Fibroblast of peridontal ligament (primary cell): ENCODE measurements around the gene TSPAN18.
A peak's percentile ranks its signal among the peaks of the same experiment; 100 is the strongest.

Source experiments
- DNase-seq: peaks from one replicate; pipeline ENCODE4 v3.0.0-alpha.2; 2010; ENCODE audit errors: extremely low read depth

TSPAN18 gene

DNA sequence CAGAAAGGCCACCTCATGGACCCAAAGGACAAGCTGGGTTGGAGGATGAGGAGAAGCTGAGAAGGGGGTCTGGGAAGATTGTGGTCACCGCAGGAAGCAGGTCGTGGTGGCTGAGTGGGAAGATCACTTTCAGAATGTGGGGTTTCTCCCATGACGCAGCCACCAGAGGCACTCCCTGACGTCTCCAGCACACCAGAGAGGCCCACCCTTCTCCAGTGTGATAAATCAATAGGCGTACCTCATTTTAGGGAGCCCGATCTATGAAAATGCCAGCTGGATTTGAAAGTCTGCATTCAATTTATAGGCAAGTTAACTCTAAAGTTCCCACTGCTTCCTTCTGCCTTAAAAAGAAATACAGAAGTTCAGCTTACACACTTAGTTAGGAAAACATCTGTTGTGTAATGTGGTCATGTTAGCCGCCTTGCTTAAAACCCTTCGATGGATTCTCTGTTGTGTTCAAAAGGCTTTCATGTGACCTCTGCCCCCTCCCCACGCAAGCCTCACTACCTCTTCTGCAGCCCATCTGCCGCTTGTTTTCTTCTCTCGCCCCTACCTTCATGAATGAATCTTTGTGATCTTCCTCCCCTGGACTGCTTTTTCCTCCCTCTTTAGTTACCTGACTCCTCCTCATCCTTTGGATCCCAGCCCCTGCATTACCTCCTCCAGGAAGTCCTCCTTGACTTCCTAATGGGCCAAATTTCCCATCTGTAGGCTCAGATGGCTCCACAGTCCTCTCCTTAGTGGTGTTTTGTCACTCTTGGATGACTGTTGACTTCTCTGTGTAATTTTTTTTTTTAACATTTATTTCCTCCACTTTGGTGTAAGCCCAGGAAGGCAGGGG, 10.7 kb downstream of the TSPAN18 start:
- no peak for DNase-seq

DNA sequence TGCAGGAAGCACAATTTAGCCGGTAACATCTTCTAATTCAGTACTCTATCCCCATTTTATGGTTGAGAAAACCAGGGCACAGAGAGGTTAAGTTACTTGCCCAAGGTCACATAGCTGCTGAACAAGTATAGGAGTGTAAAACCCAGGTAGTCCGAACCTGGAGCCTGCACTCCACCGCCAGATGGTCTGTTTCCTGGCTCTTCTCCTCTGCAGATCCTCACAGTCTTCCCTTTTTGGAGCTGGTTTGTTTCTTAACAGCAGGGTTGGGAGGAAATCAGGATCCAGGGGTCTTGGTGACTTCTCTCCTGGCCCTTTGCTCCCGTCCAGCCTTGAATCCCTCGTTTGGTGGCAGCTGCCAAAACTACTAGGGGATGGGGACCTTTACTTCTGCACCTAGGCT, 12.0 kb downstream of the TSPAN18 start:
- no peak for DNase-seq

GRCh38 chr11:44740967-44741366, 14.2 kb downstream of the TSPAN18 start:
- no peak for DNase-seq

DNA sequence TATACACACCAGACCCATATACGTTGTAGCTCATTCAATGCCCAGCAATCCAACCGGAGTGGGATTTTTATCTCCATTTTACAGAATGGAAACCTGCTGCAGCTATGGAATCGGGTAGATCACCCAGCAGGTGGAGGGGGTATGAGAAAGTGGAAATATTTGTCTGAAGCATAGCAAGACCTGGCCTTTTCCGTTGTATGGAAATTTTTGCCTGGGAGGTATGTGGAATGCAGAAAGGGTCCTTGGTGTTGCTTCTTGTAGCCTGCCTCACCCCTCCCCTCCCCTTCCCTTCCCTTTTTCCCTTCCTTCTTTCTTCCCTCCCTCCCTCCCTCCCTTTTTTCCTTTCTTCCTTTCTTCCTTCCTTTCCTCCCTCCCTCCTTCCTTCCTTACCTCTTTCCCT, 15.2 kb downstream of the TSPAN18 start:
- DNase-seq, result no peak

DNA sequence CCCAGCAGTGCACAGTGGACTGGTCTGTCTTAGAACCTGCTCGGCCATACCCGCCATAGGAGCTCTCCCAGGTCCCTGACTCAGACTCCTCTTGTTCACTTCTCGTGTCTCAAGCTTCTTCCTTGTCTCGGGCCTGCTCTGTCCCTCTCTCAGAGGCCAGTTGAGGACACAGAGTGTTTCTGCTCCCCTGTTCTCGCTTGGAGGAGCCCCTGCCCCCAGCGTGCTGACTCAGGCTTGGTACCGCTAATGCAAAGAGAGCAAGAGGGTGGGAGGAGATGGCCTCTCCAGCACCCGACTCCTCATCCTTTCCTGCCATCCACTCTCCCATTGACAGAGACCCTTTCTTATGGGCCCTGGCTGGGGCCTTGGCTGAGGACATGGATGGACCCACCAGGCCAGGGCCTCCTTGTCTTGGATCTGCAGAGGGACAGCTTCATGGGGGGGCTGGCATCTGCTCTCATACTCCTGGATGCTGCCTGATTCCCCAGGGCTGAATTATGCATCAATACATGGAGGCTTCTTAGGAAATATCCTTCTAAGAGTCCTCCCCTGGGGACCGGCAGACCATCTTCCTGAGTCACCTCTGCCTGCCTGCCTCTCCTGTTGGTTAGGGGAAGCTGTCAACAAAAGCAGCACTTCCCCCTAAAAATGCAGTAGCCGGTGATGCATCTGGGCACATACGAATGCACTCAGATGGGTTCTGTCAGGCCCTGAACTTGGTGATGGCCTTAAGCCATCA, 15.9 kb downstream of the TSPAN18 start:
- DNase-seq, result no peak

DNA sequence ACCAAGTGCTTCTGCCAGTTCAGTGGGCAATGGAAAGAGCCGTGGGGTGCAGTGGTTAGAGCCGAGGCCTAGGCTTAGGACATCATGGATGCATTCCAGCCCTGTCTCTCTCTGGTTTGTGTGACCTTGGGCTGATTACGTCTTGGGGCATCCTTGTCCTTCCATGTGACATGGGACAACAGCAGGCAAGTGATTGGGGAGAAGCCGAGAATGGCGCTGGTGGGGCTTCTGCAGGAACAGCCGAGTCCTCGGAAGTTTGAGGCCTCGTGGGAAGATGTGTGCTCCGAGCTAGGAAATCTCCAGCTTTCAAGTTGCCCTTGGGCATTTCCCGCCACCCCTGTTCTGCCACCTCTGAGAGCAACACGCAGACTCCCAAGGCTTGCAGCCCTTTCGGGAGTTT, 16.6 kb downstream of the TSPAN18 start:
- DNase-seq, result no peak

DNA sequence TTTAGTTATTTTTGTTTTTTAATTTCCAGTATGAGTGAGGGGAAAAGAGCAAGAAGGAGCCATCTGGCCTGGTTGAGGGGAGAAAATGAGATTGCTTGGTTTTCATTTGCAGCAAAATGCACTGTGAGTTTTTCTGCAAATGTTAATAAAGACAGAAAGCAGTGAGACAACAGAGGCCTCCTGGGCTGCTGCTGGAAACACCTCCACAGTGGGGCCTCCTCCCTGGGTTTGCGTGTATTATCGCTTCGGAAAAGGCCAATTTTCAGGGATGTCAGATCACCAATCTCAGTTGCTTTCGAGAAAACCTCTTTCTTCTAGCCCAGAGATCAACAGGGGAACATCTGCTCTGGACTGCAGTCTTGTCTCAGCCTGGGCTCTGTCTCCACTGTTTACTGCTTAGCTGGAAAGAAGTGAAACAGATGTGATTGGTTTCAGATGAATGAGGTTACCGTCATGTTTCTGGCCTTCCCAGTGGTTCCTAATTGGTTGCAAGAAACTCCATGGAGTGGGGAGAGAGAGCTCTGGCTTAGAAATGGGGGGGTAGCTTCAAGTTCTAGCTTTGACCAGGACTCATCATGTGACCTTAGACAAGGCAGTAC, 17.3 kb downstream of the TSPAN18 start:
- peak; percentile 82 for DNase-seq

DNA sequence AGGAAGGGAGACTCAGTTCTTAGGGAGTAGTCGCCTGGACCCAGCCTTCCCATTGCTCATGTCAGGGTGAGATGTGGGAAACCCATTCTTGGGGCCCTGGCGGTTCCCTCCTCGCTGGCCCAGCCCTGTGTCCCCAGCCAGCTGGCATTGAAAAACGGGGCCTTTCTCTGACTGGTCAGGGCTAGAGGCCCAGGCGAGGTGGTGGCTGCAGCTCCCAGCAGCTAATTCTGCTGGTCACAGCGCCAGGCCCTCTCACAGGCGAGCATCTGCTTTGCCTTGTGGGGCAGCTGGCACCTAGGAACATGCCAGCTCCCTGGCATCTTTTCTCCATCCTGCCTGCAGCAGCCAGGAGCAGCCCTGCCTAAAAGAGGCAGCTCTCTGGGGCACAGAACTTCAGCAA, 20.1 kb downstream of the TSPAN18 start:
- DNase-seq, result no peak

GRCh38 chr11:44747316-44747715, 20.6 kb downstream of the TSPAN18 start:
- DNase-seq, result peak; percentile 93

GRCh38 chr11:44747836-44748235, 21.1 kb downstream of the TSPAN18 start:
- DNase-seq, result no peak

DNA sequence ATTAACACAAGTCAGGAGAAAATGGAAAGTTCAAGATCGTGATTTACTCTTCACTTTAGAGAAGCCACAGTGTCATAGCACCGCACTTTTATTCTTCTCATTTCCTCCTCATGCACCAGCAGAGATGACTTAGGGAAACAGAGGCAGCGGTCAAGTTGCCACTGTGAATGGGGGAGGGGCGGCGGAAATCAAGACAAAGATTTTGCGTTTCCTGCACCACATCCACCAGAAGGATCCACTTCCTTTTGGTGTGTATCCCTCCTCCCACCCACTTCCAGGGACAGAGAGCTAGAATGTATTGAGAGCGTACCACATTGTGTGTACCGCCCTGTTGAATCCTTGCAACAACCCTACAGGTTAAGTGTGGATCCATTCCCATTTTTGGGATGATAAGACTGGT, 21.8 kb downstream of the TSPAN18 start:
- no peak for DNase-seq

GRCh38 chr11:44749189-44749588, 22.4 kb downstream of the TSPAN18 start:
- DNase-seq, result peak; percentile 53

GRCh38 chr11:44750551-44751465, 24.0 kb downstream of the TSPAN18 start:
- DNase-seq, result no peak

- DNase-seq, result no peak
These were observed 25.5 kb downstream of the TSPAN18 start for GRCh38 chr11:44752300-44752699.

DNA sequence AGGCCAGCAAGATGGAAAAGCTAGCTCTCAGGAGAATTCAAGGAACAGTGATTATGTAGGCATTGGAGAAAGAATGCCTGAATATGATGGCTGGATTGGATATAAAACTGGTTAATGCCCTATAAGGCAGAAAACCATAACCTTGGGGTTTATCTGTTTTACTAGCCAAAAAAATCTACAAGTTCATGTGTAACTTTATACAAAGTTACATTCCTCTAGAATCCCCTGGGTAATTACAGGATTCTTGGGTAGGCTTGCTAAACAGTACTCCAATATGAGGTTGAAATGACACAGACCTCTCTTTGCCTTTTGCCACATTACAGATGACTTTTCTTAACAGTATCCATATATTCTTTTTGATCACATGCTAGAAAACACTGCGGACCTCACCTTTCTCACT, 26.0 kb downstream of the TSPAN18 start:
- DNase-seq, result peak; percentile 87

DNA sequence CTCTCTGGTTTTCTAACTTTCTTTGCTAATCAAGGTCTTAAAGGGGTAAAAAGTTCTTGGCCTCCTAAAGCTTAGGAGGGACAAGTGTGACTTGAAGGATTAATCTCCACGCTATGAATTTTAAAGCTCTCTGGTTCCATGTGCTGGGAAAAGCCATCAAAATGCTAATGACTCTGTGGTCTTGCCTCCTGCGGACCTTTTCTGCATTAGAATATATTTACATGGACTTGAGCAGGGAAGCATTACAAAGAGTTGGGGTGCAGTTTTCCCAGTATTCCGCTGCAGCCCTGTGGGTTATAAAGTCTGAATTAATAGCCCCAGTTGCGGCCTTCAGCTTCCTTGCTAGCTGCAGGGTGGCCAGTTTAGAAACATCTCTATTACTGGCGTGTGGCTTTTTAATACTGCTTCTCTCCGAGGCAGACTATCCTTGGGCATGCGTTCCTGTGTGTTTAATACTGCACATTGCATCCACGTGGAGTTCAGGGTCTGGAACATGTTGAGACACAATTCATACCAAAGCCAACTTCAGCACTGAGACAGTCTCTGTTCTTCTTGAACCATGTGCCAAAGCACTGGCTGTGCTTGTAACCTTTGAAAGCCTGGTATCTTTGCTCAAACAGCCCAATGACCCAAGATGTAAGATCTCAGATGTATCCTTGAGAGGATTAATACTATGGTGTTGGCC, 27.3 kb downstream of the TSPAN18 start:
- no peak for DNase-seq

DNA sequence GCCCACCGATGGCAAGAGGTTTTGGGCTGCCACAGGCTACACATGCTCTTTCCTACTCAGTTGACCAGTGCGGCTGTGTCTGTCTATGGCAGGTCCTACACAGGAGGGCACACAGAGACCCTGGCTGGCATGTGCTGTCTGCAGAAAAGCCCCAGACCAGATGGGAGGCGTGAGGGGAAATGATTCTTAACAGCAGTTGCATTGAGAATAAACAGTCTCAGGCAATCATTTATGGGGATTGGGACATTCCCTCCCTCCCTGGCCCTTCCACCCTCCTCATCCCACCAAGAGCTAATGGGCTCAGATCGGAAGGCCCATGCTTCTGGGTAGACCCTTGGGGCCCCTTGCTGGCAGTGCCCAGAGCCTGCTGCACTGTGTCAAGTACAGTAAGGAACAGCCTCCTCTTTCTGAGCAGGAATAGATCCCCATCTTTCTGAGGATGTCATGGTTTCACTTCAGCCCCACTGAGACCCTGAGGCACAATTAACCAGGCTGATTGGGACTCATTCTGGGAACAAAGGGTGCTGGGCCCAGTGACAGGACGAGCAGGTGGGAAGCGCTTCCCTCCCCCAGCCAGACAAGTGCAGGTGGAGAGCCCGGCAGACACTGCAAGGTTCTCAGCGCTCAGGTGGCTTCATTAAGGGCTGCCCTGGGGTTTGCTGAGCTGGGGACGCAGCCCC, 28.3 kb downstream of the TSPAN18 start:
- no peak for DNase-seq

GRCh38 chr11:44755556-44756523, 29.1 kb downstream of the TSPAN18 start:
- DNase-seq, result peak; percentile 33

DNA sequence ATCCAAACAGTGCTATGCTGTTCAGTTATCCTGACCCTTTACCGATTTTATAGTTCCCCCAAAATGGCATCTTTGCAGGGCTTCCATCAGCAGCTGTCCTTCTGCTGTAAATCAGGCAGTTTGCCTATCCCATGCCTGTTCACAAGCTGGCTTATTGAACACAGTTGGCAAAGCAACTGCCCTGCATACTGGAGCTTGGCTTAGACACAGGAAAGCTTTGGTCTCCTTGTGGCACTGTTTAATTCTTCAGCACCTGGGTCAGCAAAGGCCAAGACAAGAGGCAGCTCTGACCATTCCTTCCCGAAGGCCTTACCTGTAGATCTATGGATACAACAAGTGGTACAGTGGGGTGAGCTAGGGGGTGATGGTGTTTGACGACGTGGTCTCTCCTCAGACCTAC, 32.2 kb downstream of the TSPAN18 start:
- DNase-seq, result no peak
